ENCODE measurements around the gene MEIOC.
"Not testable (repeated sequence)": the region's sequence is repeated elsewhere in the genome, so short reads cannot be mapped to it uniquely, and the experiment has no call there.

MEIOC gene

DNA sequence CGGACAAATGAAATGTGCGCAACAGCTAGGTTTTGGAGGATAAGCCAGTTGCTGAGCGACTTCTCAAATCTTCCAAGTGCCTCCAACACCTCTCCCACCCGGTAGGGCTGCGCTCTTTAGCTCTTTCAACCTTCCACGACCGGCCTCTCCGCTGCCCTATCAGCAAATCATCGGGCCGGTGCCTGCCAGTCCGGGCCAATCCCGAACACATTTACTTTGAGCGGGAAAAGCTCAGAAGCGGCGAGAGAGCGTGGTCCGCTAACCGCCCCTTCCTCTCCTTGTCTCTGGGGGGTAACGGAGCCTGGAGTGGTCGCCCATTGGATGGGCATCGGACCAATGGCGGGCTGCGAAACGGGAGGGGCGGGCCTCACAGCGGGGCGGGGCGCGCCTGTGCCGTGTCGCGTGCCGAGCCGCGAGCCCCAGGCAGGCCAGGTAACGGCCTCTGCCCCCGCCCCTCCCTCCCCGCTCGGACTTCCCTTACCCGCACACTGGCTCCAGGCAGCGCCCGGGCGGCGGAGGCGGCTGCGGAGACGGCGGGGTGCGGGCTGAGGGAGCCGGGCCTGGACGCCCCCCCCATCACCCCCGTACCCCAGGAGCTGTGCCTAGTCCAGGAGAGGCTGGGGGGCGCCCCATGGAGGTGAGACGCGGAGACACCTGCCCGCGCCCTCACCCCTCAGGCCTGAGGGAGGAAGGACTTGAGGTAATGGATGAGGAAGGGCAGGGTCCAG lies at the start of gene MEIOC:
MEIOC (plus strand) TSS at position 486 of the 728 bp plus-strand sequence; CDS start at position 632, 146 bp downstream.
- no peak for DNase-seq

DNA sequence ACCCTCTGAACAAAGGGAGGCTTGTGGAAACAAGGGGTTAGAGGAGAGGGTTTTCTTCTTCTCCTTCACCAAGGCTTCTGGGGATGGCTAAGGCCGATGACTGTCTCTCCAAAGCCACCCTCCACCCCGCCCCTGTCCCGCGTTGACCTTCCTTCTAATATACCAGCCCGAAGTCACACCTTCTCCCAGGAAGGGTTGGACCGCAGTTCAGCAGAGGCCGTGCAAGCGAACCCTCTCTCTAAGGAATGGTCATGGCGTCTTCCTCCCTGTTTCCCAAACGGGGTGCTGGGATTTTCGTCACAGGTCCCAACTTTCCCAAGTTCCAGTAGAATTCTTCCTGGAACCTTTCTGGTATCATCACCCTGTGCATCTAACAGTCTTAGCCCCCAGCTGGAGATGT lies 49.6 kb upstream of the MEIOC start:
- DNase-seq = no peak

- DNase-seq = no peak
Measured at GRCh38 chr17:44607836-44608690, 48.2 kb upstream of the MEIOC start.

DNA sequence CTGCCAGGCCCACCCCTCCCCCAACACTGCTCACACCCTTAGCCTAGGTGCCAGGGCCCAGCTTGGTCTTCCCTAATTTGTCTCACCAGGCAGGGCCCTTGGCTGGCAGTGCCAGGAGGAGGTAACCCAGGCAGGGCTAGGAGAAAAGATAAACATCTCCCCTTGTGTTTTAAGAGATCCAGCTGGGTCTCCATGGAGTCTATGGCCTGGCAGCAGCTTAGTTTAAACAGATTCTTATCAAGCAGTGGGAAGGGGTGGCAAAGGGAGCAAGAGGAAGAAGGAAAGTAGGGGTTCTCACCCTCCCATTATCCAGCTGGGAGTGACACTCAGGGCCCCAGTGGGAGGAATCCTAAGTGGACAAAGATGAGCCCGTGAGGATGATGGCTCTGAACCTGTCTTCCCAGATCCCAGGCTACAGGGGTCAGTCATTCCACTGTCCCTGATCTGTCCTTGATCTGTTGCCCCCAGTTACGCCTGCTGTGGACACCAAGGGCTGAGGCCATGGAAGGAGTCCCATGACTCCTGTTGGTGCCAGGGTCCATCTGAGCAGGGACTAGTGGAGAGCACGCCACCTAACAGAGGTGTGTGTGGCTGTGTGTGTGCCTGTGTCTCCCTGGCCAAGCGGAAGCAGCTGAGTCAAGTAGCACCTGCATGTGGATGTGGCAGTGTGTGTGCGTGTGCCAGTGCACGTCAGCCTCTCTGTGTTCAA lies 47.4 kb upstream of the MEIOC start:
- no peak for DNase-seq

DNA sequence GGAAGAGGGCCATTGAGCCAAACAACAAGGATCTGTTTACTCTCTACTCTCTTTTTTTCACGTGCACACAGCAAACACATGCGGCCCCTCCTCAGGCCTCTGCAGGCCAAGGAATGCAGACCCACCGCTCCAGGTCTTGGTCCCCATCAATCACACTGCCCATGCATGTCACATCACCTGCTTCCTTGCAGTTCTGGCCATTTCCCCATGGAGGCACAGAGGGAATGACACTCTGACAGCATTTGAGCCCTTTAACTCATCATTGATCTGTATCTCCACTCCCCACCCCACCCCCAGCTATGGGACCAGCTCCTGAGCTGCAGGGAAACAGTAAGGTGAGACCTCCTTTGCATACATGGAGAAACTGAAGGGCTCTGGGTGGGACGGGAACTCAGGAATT lies 45.9 kb upstream of the MEIOC start:
- no peak for DNase-seq

- no peak for DNase-seq
Measured at GRCh38 chr17:44610871-44611270, 45.4 kb upstream of the MEIOC start.

DNA sequence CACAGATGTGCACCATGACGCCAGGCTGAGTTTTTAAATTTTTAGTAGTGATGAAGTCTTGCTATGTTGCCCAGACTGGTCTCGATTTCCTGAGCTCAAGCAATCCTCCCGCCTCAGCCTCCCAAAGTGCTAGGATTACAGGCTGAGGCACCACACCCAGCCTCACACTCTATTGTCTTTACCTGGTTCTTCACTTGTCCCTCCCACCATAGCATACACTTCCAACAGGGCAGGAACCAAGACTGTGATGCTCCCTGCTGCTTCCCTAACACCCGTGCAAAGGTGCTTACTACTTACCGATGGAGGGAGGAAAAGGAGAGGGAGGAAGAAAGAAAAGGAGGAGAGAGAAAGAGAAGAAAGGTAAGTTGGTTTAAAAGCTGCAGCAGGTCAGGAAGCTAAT lies 41.4 kb upstream of the MEIOC start:
- no peak for DNase-seq

GRCh38 chr17:44618652-44619051 lies 37.6 kb upstream of the MEIOC start:
- not testable (repeated sequence) for DNase-seq

DNA sequence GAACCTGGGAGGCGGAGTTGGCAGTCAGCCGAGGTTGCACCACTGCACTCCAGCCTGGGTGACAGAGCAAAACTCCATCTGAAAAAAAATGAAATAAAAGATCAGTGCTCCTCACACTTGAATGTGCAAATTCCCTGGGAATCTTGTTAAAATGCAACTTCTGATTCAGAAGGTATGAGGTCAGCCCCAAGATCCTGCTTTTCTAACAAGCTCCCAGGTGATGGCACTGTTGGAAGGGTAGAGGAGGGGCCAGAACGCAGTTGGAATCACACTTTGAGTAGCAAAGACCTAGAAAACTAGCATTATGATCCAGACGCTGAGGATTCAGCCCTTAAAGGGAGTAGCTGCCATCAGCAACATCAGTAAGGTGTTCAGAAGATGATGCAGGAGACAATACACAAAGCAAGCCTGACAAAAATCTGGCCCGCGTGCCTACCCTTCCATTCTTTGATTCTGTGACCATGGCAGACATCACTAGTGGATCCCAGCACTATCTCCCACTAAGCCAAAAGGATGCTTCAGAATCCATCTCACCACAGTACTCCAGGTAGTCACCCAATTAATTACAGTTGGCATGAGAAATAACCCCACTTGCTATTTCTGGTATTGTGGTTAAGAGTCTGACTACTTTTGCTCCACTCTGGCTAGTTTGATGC lies 33.1 kb upstream of the MEIOC start:
- DNase-seq = no peak

DNA sequence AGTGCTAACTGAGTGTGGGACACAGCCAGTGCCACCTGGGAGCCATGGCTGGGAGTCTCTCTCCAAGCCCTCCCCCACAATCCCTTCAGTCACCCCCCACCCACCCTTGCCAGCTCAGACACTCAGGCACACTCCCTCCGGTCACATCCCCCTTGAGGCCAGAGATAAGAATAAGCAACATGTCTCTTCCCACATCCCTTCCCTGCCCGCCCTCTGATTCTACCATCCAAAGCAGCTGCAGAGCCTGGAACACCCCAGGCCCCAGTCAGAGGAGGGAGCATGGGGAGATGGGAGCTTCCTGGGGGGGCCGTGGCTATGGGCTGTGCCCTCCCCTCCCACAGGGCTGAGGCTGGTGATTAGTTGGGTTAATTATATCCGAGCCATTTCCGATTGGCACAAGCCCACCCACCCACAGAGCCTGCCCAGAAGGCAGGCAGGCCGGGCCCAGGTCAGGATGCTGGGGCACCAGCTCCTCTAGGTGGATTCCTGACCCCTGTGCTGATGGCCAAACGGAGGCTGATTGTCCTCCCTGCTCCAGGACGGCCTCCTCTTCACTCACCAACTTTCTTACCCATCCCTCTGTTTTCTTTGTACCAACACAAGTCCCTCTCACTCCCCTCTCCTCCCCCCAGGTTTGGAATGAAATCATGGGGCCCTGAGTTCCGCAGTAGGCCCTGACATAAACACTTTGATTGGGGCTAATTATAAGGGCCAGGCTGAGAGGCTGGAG lies 28.6 kb upstream of the MEIOC start:
- no peak for DNase-seq

DNA sequence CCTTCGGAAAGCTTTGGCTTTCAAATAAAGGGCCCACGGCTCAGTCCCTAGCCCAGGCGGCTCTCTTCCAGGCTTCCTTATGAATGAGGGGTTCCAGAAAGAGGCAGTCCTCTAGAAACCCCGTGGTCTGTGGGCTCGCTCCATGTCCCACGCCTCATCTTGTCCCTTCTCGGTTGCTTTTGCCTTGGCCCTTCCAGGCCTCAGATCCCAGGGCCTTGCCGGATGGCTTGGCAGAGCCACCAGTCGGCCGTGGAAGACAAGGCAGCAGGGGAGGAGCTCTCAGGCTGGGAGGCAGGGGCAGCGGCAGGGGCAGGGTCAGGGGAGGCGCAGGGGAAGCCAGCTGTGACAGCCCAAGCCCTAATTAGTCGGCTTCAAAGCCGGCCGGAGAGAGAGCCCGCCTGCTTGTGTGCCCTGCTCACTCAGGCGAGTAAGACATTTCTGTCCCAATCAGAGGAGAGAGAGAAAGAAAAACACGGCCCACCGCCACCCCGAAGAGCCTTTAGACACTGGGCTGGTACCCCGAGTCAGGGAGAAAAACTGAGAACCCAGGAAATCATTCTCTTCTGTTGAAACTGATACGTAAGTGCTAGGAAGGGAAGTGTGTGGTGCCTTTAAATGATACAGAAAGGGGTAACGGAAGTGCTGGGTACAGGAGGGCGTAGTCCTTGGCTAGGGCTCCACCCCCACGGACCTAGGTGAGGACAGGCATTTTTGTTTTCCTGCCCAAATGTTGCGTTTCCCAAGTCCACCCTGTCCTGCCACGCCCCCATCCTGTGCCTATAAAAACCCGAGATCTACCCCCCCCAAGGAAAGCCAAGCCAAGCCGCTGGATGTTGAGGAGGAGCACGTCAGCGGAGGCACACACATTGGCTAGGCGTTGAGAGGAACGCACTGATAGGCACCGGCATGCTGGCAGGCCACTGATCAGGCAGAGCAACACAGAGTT lies 27.8 kb upstream of the MEIOC start:
- peak in 1 of 2 donors; percentile 9 for DNase-seq

GRCh38 chr17:44629314-44629713 lies 27.0 kb upstream of the MEIOC start:
- no peak for DNase-seq

DNA sequence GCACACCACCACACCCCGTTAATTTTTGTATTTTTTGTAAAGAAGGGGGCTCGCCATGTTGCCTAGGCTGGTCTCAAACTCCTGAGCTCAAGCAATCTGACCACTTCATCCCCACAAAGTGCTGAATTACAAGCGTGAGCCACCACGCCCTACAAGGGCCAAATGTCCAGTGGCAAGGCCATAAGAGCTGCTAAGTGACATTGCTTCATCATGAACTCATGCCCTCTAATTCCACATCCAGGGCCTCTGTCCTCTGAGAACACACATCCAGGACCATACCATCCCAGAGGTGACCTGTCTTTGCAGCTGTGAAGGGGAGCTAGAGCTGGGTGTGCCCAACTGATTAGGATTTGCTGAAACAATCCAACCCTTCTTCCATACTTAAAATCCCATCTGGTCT lies 25.6 kb upstream of the MEIOC start:
- no peak for DNase-seq

- no peak for DNase-seq
Measured at GRCh38 chr17:44633998-44634397, 22.3 kb upstream of the MEIOC start.

DNA sequence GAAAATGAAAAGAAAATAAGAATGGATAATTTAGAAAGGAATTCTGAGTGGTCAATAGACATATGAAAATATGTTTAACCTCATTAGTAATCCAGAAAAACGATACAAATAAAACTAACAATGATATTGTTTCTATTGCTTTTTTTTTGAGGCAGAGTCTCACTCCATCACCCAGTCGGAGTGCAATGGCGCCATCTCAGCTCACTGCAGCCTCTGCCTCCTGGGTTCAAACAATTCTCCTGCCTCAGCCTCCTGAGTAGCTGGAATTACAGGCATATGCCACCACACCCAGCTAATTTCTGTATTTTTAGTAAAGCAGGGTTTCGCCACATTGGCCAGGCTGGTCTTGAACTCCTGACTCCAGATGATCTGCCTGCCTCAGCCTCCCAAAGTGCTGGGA lies 21.9 kb upstream of the MEIOC start:
- not testable (repeated sequence) for DNase-seq

- DNase-seq = peak in 1 of 2 donors; percentile 14
Measured at GRCh38 chr17:44636562-44636961, 19.7 kb upstream of the MEIOC start.

- DNase-seq = no peak
Measured at GRCh38 chr17:44637066-44637465, 19.2 kb upstream of the MEIOC start.

GRCh38 chr17:44642834-44643233 lies 13.4 kb upstream of the MEIOC start:
- no peak for DNase-seq

DNA sequence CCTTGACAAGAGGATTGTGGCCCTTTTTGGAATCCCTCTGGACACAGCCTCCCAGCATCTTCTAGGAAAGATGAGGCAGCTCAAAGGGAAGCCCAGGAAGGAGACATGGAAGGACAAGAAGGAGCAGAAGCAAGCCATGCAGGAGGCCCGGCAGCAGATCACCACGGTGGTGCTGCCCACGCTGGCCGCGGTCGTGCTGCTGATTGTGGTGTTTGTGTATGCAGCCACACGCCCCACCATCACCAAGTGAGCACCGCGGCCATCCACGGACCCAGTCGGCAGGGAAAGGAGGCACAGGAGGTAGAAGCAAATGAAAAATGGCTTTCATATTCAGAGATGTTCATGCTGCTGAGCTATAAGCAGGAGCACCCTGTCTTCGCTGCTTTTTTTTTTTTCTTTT lies 10.9 kb upstream of the MEIOC start:
- DNase-seq = no peak

DNA sequence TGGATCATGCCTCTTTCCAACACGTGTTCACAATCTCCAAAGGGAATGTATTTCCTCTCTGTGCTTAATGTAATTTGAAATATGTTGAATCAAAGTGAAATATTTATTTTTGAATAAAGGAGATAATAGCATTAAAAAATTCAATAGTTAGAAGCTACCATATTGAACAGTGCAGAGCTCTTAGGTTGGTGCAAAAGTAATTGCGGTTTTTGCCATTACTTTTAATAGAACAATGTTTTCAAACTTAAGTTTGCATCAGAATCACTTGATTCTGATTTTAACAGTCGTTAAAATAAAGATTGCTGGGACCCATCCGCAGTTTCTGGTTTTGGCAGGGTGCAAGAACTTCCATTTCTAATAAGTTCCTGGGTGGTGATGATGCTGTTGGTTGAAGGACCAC lies 10.0 kb upstream of the MEIOC start:
- DNase-seq = no peak

DNA sequence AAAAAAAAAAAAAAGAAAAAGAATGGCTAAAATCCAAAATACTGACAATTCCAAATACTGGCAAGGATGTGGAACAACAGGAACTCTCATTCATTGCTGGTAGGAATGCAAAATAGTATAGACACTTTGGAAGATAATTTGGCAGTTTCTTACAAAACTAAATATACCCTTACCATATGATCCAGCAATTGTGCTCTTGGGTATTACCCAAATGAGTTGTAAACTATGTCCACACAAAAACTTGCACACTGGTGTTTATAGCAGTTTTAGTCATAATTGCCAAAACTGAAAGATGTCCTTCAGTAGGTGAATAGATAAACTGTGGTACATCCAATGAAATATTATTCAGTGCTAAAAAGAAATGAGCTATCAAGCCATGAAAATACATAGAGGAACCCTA lies 8.5 kb upstream of the MEIOC start:
- no peak for DNase-seq
